ENCODE measurements around the gene ZIC1. TPM values are rescaled to one million over a fixed set of nuclear protein-coding genes. Genes with fewer than 3 reads are reported as not detected.

The ZIC1 gene
- total and polyA plus RNA-seq, 7 experiments from 2014 or later: not detected

DNA sequence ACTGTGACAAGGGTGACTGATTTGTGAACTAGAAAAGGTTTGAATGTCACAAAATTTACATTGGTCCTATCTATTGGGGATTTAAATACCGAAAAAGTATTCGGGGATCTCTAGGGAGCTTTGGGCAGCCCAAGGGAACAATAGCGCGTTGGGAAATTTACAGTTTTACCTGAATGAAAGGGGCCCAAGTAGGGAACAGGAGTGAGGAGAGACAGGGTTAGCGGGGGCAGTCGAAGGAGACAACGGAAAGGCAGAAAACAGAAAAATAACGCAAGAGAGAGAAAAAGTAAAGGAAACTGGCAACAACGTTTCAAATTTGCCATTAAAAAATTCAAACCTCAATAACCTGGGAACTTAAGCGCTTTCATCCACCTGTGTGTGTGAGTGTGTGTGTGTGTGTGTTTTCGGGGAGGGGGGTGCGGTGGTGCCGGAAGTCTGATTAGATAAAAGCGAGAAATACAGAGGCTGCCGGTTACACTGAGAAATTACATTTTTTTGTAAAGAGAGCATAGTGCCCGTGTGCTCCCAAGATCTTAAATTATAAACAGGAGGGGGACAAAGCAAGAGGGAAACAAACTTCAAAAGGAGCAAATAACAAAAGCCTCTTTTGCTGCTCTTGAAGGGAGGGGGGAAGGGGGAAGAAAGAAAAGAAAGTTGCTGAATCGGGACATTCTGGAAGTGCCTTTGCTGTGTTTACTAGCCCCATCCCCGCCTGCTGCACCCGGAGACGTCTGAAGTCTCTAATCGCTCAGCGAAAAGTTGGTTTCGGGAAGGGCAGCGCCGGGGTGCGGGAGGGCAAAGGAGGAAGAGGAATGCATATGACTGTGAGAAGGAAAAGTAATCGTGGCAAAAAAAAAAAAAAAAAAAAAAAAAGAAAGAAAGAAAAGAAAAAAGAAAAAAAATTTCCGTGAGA lies 721 bp upstream of the ZIC1 start:
- Histone ChIP-seq H3K27ac (ENCODE audit: low read depth, low read length) (no peak overlapping the region), H3K36me3 (ENCODE audit: control insufficient read depth in 2 of 3, insufficient read depth in 3 of 3, low read length in 3 of 3) (no peaks in the 10 kb centered on the region), H3K4me1 (ENCODE audit: control insufficient read depth in 2 of 2, insufficient read depth in 2 of 2, low read length in 2 of 2) (peaks cover 0 to 5% of the 10 kb centered on the region in 2 donors), H3K27me3 (ENCODE audit: control insufficient read depth in 2 of 2, insufficient read depth in 2 of 2, low read length in 2 of 2) (peaks cover 0 to 28% of the 10 kb centered on the region in 2 donors), H3K4me3 (ENCODE audit: low read length) (no peak overlapping the region), H3K9me3 (ENCODE audit: control insufficient read depth in 2 of 3, low read length in 3 of 3) (peaks cover 0 to 15% (median 0%) of the 10 kb centered on the region in 3 experiments)
- H3K36me3 Mint-ChIP-seq: peaks cover 0 to 22% (median 9%) of the 10 kb centered on the region in 5 donors
- DNase-seq: no peak
- peak overlapping the region in 9 of 10 donors; percentile 30 to 70 (median 47) for H3K4me3 Mint-ChIP-seq
- H3K27ac Mint-ChIP-seq: peak overlapping the region in 2 of 9 donors; percentile 54 to 91
- peaks cover 76 to 89% (median 87%) of the 10 kb centered on the region in 5 donors for H3K27me3 Mint-ChIP-seq
- H3K4me1 Mint-ChIP-seq: peaks cover 13 to 46% (median 31%) of the 10 kb centered on the region in 7 donors
- ChIA-PET CTCF (no interaction called here), POLR2A (no interaction called here)
- ATAC-seq: no peak
- intact Hi-C loops (cut with micrococcal nuclease): no loop called here
- H3K9me3 Mint-ChIP-seq: peaks cover 0 to 62% (median 20%) of the 10 kb centered on the region in 11 donors

- H3K36me3 ChIP-seq (ENCODE audit: control insufficient read depth in 2 of 3, insufficient read depth in 3 of 3, low read length in 3 of 3): no peaks in the 10 kb centered on the region
- ATAC-seq (no peak), DNase-seq (no peak)
- H3K9me3 ChIP-seq (ENCODE audit: control insufficient read depth in 2 of 3, low read length in 3 of 3): peaks cover 0 to 11% (median 0%) of the 10 kb centered on the region in 3 experiments
- Mint-ChIP-seq H3K27me3 (peaks cover 76 to 87% (median 85%) of the 10 kb centered on the region in 5 donors), H3K4me1 (peaks cover 14 to 57% (median 34%) of the 10 kb centered on the region in 7 donors), H3K9me3 (peaks cover 7 to 66% (median 28%) of the 10 kb centered on the region in 11 donors), H3K27ac (no peak overlapping the region), H3K36me3 (peaks cover 0 to 19% (median 10%) of the 10 kb centered on the region in 5 donors), H3K4me3 (peak overlapping the region in 1 of 10 donors; percentile 67)
- ChIA-PET POLR2A (no interaction called here), CTCF (no interaction called here)
- intact Hi-C loops (cut with micrococcal nuclease): loop anchor here in 1 of 2 donors (5.0 kb wide), 1 partner anchor 53 kb away; no protein-coding TSS in a partner anchor
- no peak overlapping the region for H3K4me3 ChIP-seq (ENCODE audit: low read length)
- H3K27ac ChIP-seq (ENCODE audit: low read depth, low read length): no peak overlapping the region
- H3K4me1 ChIP-seq (ENCODE audit: control insufficient read depth in 2 of 2, insufficient read depth in 2 of 2, low read length in 2 of 2): peaks cover 0 to 5% of the 10 kb centered on the region in 2 donors
- peaks cover 0 to 29% of the 10 kb centered on the region in 2 donors for H3K27me3 ChIP-seq (ENCODE audit: control insufficient read depth in 2 of 2, insufficient read depth in 2 of 2, low read length in 2 of 2)
Measured at GRCh38 chr3:147410116-147410525, 956 bp downstream of the ZIC1 start.

- H3K27ac ChIP-seq (ENCODE audit: low read depth, low read length): no peak overlapping the region
- Mint-ChIP-seq H3K4me1 (peaks cover 14 to 57% (median 34%) of the 10 kb centered on the region in 7 donors), H3K27me3 (peaks cover 77 to 86% (median 85%) of the 10 kb centered on the region in 5 donors), H3K27ac (peak overlapping the region in 1 of 9 donors; percentile 77), H3K4me3 (peak overlapping the region; percentile 34 to 80 (median 60)), H3K36me3 (peaks cover 0 to 17% (median 10%) of the 10 kb centered on the region in 5 donors), H3K9me3 (peaks cover 7 to 69% (median 28%) of the 10 kb centered on the region in 11 donors)
- H3K27me3 ChIP-seq (ENCODE audit: control insufficient read depth in 2 of 2, insufficient read depth in 2 of 2, low read length in 2 of 2): peaks cover 0 to 32% of the 10 kb centered on the region in 2 donors
- H3K4me3 ChIP-seq (ENCODE audit: low read length): no peak overlapping the region
- H3K36me3 ChIP-seq (ENCODE audit: control insufficient read depth in 2 of 3, insufficient read depth in 3 of 3, low read length in 3 of 3): no peaks in the 10 kb centered on the region
- POLR2A ChIA-PET: no interaction called here
- CTCF ChIA-PET: no interaction called here
- peak in 2 of 9 donors; percentile 10 to 17 for DNase-seq
- H3K9me3 ChIP-seq (ENCODE audit: control insufficient read depth in 2 of 3, low read length in 3 of 3): peaks cover 0 to 5% (median 0%) of the 10 kb centered on the region in 3 experiments
- ATAC-seq: no peak
- intact Hi-C loops (cut with micrococcal nuclease): loop anchor here in 1 of 2 donors (5.0 kb wide), 1 partner anchor 53 kb away; no protein-coding TSS in a partner anchor
- peaks cover 0 to 5% of the 10 kb centered on the region in 2 donors for H3K4me1 ChIP-seq (ENCODE audit: control insufficient read depth in 2 of 2, insufficient read depth in 2 of 2, low read length in 2 of 2)
Measured at GRCh38 chr3:147410526-147411237, 1.5 kb downstream of the ZIC1 start.

DNA sequence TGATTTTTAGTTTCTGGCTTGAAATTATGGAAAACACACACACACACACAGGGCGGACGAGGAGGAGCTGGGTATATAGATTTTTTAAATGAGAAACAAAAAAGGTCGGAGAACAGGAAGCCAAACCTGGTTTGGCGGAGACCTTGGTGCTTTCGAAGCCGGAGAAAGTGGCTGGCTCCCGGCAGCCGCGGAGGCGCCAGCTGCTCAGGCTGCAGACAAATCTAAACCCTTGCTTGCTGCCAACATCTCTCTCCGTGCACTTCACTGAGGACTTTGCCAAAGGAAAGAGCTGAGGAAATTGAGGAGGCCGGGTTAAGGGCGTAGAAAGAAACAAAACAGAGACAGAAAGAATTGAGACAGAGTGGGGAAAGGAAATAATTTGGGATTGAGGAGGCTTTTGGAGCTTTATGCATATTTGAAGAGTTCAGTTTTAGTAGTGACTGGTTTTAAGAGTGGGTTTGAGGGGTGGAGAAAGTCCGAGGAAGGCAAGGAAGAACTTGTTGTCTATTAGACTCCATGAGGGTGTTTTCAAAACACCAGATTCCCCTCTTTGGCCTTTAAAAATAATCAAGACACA lies 2.2 kb downstream of the ZIC1 start:
- intact Hi-C loops (cut with micrococcal nuclease): loop anchor here in 1 of 2 donors (5.0 kb wide), 1 partner anchor 54 kb away; no protein-coding TSS in a partner anchor
- peak overlapping the region in 3 of 9 donors; percentile 4 to 77 (median 65) for H3K27ac Mint-ChIP-seq
- H3K9me3 ChIP-seq (ENCODE audit: control insufficient read depth in 2 of 3, low read length in 3 of 3): no peaks in the 10 kb centered on the region
- no peak overlapping the region for H3K27ac ChIP-seq (ENCODE audit: low read depth, low read length)
- peaks cover 0 to 32% of the 10 kb centered on the region in 2 donors for H3K27me3 ChIP-seq (ENCODE audit: control insufficient read depth in 2 of 2, insufficient read depth in 2 of 2, low read length in 2 of 2)
- peak overlapping the region; percentile 23 to 80 (median 60) for H3K4me3 Mint-ChIP-seq
- peaks cover 14 to 57% (median 34%) of the 10 kb centered on the region in 7 donors for H3K4me1 Mint-ChIP-seq
- DNase-seq: no peak
- peaks cover 0 to 5% of the 10 kb centered on the region in 2 donors for H3K4me1 ChIP-seq (ENCODE audit: control insufficient read depth in 2 of 2, insufficient read depth in 2 of 2, low read length in 2 of 2)
- POLR2A ChIA-PET: no interaction called here
- H3K4me3 ChIP-seq (ENCODE audit: low read length): no peak overlapping the region
- H3K36me3 ChIP-seq (ENCODE audit: control insufficient read depth in 2 of 3, insufficient read depth in 3 of 3, low read length in 3 of 3): no peaks in the 10 kb centered on the region
- ATAC-seq: no peak
- peaks cover 7 to 70% (median 28%) of the 10 kb centered on the region in 11 donors for H3K9me3 Mint-ChIP-seq
- CTCF ChIA-PET: no interaction called here
- peaks cover 77 to 86% (median 84%) of the 10 kb centered on the region in 5 donors for H3K27me3 Mint-ChIP-seq
- H3K36me3 Mint-ChIP-seq: peaks cover 0 to 17% (median 10%) of the 10 kb centered on the region in 5 donors

GRCh38 chr3:147411815-147412241 lies 2.7 kb downstream of the ZIC1 start:
- H3K36me3 ChIP-seq (ENCODE audit: control insufficient read depth in 2 of 3, insufficient read depth in 3 of 3, low read length in 3 of 3): no peaks in the 10 kb centered on the region
- peaks cover 0 to 5% of the 10 kb centered on the region in 2 donors for H3K4me1 ChIP-seq (ENCODE audit: control insufficient read depth in 2 of 2, insufficient read depth in 2 of 2, low read length in 2 of 2)
- H3K27me3 Mint-ChIP-seq: peaks cover 77 to 85% (median 84%) of the 10 kb centered on the region in 5 donors
- peak overlapping the region in 6 of 10 donors; percentile 48 to 80 (median 71) for H3K4me3 Mint-ChIP-seq
- peaks cover 0 to 32% of the 10 kb centered on the region in 2 donors for H3K27me3 ChIP-seq (ENCODE audit: control insufficient read depth in 2 of 2, insufficient read depth in 2 of 2, low read length in 2 of 2)
- H3K4me1 Mint-ChIP-seq: peaks cover 14 to 57% (median 34%) of the 10 kb centered on the region in 7 donors
- H3K27ac Mint-ChIP-seq: peak overlapping the region in 2 of 9 donors; percentile 65 to 77
- H3K9me3 Mint-ChIP-seq: peaks cover 7 to 67% (median 28%) of the 10 kb centered on the region in 11 donors
- ChIA-PET CTCF (no interaction called here), POLR2A (no interaction called here)
- no peak overlapping the region for H3K27ac ChIP-seq (ENCODE audit: low read depth, low read length)
- H3K36me3 Mint-ChIP-seq: peaks cover 0 to 17% (median 10%) of the 10 kb centered on the region in 5 donors
- DNase-seq (no peak), ATAC-seq (no peak)
- H3K4me3 ChIP-seq (ENCODE audit: low read length): no peak overlapping the region
- intact Hi-C loops (cut with micrococcal nuclease): loop anchor here in 1 of 2 donors (1.0 to 5.0 kb wide), 2 partner anchors 21 to 55 kb away; no protein-coding TSS in a partner anchor
- no peaks in the 10 kb centered on the region for H3K9me3 ChIP-seq (ENCODE audit: control insufficient read depth in 2 of 3, low read length in 3 of 3)
